GM20000 (cell line): ENCODE results near the gene FOXF2.

ENCODE experiments used
- DNase-seq: peaks from one replicate; pipeline ENCODE4 v3.0.0; 2012; ENCODE audit warnings: low spot score
- TF ChIP-seq, protein P1 (sequence below): IDR thresholded peaks from 2 replicates; pipeline ENCODE4 v1.5.1; 2012; ENCODE audit warnings: mild to moderate bottlenecking, control low read depth; ENCODE audit errors: extremely low read depth, missing control alignments

FOXF2 gene

DNA sequence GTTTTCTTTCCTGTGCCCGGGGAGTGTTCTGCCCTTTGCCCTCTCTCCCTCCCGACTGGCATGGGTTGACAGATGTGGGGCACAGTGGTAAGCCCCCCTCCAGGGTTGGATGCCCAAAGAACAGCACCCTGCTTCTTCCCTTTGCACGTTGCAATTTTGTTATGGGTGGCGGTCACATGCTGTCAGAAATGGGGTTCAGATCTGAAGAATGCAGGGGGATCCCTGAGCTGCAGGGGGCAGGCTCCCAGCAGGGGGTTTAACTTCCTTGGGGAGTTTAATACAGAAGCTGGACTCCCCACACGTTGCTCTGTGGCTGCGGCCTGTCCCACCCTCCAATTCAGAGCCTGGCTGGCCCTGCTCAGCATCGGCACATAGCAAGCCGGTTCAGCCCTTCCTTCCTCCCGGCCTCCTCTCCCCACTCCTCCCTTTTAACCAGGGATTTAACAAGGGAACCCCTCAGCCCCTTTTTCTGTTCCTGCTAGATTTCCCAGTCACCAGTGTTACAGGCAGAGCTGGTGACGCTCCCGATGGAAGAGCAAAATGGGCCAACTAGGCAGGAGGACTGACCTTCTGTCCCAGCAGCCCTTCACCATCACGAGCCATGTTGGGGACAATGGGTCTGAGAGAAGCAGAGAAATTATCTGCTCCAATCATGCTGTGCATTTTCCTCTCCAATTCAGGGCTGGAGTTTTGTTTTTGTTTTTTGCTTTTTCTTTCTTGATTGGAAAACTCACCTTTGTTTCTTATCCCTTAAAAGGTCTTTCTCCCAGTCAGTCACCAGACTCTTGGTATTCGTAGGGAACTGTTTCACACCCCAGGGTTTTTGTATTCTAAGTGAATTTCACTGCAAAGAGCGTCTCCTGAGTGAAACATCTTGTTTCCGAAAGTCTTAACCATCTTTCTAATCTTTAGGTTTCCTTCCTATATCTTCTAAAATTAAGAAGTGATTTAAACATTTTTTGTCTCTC is 6.8 kb downstream of the FOXF2 start:
- TF ChIP-seq, protein P1, sequence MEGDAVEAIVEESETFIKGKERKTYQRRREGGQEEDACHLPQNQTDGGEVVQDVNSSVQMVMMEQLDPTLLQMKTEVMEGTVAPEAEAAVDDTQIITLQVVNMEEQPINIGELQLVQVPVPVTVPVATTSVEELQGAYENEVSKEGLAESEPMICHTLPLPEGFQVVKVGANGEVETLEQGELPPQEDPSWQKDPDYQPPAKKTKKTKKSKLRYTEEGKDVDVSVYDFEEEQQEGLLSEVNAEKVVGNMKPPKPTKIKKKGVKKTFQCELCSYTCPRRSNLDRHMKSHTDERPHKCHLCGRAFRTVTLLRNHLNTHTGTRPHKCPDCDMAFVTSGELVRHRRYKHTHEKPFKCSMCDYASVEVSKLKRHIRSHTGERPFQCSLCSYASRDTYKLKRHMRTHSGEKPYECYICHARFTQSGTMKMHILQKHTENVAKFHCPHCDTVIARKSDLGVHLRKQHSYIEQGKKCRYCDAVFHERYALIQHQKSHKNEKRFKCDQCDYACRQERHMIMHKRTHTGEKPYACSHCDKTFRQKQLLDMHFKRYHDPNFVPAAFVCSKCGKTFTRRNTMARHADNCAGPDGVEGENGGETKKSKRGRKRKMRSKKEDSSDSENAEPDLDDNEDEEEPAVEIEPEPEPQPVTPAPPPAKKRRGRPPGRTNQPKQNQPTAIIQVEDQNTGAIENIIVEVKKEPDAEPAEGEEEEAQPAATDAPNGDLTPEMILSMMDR = no peak
- no peak for DNase-seq

DNA sequence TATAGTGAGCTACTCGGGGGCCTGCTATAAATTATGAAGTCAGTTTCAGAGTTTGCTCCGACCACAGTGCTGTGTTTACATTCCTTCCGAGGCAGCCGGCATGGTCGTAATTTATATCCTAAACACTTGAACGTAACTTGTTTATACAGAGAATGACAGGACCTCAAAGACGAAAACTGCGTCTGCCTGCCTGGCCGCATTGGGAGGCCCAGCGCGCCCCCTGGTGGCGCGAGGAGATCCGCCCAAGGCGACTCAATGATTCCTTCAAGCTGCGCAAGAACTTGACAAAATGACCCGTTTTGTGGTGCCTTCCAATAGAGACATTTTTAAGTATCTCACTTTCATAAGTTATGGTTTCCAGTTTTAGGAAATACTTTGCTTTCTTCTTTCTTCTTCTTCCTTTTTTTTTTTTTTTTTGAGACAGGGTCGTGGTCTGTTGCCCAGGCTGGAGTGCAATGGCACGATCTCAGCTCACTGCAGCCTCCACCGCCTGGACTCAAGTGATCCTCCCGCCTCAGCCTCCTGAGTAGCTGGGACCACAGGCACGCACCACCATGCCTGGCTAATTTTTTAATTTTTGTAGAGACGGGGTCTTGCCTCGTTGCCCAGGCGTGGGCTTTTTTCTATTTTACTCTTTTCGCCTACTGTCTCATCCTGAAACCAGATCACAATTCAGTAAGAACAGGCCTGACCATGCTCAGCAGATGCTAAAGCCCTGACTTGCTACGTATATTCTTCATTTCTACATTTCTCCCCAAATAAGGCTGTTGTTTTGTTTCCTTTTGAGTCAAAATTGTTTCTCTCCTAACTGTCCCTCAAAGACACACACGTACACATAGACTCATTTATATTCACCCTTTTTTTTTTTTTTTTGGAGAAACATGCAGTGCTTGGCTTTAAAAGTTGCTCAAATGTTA is 7.8 kb downstream of the FOXF2 start:
- peak; percentile 89 for DNase-seq
- TF ChIP-seq, protein P1 = peak; percentile 78

DNA sequence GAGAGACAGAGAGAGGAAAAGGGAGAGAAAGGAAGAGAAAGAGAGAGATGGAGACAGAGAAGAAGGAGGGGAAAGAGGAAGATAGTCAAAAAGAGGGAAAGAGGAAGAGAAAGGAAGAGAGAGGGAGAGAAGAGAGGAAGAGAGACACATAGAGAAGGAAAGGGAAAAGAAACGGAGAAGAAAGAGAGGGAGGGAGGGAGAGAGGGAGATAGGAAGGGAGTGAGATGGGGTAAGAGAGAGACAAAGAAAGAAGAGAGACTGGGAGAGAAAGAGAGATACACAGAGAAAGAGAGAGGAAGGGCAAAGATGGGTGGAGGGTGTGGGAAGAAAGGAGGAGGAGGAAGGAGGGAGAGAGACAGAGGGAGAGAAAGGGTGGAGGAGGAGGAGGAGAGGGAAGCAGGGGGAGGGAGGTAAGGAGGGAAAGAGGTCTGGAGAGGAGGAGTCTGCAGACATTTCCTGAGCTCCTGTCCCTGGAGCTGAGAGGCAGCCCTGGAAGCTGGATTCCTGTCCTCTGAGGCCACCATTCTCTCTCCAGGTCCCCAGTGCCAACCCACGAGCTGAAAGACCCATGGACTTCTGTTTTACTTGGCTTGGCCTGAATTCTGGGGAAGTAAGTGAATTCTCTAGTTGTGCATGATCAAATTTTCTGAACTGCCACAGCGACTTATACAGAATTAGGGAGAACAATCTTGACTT is 9.9 kb downstream of the FOXF2 start:
- no peak for DNase-seq
- TF ChIP-seq, protein P1 = no peak

DNA sequence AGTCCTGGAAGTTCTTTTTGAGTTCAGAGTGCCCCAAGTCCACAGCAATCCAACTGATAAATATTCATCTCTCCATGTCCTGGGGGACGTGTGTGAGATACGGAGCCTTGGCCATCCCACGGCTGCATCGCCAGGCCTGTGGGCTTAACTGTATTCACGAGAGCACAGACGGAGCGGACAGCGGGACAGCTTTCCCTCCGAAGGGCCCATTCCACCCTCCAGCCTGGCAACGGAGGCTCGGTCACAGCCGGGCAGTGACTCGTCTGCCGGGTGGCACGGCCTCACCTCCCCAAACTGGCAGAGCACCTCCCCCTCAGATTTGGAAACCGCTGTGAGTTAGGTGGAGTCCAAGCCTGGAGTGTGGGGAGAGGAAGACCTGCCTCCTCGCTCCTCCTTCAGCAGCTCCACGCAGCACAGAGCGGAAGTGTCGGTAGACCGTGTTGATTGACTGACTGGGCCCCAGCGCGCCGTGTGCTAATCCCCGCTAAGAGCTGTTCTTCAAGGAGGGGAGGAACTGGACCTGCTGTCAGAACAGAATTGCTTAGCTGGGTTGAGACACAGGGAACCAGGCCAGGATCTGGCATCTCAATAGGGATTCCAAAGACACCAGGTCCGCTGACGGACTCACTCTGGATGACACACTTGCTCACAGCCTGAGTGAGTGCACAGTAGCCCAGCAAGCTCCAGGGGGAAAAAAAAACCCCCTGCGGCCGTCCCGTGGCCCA is 10.9 kb downstream of the FOXF2 start:
- DNase-seq = no peak
- TF ChIP-seq, protein P1 = no peak

DNA sequence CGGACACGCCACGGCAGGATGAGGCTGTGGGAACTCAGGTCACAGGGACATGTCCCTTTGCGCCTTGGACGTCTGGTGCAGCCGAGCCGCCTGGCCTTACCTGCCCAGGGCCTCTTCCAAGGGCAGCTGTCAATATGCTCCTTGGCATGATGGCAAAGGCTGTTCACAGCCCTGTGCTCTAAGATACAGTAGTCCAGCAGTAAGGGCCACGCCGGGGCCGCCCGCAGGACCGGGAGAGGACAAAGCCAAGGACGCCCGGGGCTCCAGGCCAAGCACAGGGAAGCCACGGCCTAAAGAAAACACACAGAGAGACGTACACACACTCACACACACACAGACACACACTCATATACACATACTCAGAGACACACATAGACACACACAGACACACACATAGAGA is 13.0 kb downstream of the FOXF2 start:
- TF ChIP-seq, protein P1 = no peak
- DNase-seq = no peak

DNA sequence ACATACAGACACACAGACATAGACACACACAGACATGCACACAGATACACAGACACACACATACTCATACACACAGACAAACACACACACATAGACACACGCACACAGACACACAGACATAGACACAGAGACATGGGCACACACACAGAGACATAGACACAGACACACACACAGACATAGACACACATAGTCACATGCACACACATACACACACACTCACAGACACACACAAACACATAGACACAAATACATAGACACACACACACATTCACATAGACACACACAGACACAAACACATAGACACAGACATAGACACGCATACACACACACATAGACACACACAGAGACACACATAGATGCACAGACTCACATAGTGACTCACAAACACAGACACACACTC is 13.5 kb downstream of the FOXF2 start:
- TF ChIP-seq, protein P1 = no peak
- DNase-seq = no peak
